HG02981 (cell line): ENCODE measurements around the gene VPS37B.
"Not testable (repeated sequence)": the region's sequence is repeated elsewhere in the genome, so short reads cannot be mapped to it uniquely, and the experiment has no call there.

Source experiments
- ATAC-seq: cut with Tn5 transposase; IDR thresholded peaks from one replicate; pipeline ENCODE4 v1.9.1; 2021; ENCODE audit warnings: mild to moderate bottlenecking, moderate library complexity; ENCODE audit not compliant: unreplicated experiment

VPS37B gene

DNA sequence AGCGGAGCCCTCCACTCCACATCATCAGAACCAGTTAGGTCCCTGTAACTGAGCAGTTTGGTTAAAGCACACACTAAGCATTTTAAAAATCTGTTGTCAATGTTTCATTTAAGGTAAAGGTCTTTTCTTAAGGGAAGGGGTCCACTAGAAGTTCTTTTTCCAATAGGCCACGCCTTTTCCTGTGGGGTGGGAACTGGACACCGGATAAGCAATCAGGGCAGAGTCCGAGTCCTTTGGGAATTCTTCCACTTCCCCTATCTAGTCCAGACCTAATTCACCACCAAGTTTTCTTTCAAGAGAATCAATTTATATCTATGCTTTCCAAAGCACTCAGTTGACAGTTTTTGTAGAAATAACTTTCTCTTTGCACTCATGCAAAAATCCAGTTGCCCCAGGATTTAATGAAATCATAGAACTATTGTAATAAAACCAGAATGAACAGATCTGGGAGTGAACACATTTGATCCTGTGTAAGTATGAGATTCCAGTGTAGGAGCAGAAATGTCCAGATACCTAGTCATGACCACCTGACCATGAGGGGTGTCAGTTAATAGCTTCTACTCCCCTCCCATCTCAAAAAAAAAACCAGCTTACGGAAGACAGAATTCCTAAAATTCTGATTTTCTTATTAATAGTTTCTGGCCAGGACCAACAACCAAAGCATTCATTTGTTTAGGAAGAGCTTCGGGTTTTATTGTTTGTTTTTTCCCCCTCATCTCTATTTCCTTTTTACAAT lies 11.7 kb downstream of the VPS37B start:
- no peak for ATAC-seq

DNA sequence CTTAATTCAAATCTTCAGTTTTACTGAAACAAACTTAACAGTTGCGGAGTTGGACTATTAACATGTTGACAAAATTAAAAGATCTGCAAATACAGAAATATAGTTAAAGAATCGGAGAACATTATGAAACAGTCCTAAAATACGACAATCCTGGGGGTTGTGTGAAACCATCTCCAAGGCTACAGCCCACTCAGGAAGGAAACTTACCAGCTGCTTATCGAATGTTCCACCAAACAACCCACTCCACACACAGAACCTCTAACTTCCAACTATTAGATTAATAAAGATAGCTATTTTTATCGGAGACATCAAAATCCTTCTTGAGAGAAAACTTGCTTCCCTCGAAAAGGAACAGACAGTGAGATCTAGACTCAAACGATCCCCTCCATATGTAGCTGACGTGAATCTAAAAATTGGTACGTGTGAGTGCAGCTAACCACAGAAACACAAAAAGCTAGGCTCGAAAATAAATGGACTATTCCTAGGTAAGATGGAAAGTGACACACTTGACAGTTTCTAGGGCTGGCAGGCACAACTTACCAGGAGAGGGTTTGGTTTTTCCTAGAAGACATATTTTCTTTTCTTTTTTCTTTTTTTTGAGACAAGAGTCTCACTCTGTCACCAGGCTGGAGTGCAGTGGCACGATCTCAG lies 12.9 kb downstream of the VPS37B start:
- ATAC-seq = no peak

DNA sequence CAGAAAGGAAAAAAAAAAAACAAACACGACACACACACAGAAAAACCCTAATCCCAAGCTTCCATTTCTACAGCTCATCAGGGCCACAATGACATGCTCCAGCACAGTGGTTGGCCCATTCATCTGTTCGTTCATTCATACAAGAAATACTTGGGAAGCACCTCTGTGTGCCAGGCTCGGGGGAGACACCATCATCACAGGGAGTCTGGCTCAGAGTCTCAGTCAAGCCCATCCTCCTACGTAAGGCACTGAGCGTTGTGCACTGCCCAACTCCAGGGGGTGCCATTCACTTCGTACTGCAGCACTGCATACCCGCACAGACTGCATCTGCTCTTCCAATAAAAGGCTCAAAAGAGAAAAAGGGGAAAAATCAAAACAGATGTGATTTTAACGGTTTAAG lies 15.3 kb downstream of the VPS37B start:
- ATAC-seq = no peak

DNA sequence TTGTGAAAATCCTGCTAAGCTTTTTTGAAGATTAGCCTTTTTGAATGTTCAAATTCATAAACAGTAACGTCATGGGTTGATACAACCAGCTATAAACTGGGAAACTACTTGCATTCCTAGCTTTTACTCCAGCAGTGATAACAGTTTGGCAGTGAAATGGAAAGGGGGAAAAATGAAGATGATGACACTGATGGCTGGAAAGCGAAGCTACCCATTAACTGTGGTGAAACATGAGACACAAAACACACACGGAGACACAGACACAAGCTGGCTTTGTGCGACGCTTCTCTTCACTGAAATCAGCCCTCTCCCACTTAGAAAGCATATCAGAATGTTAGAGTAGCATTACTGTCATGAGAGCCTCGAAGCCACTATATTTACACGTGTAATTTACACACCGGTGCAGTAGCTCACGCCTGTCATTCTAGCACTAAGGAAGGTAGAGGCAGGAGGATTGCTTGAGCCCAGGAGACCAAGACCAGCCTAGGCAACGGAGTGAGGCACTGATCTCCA lies 15.7 kb downstream of the VPS37B start:
- ATAC-seq = no peak

DNA sequence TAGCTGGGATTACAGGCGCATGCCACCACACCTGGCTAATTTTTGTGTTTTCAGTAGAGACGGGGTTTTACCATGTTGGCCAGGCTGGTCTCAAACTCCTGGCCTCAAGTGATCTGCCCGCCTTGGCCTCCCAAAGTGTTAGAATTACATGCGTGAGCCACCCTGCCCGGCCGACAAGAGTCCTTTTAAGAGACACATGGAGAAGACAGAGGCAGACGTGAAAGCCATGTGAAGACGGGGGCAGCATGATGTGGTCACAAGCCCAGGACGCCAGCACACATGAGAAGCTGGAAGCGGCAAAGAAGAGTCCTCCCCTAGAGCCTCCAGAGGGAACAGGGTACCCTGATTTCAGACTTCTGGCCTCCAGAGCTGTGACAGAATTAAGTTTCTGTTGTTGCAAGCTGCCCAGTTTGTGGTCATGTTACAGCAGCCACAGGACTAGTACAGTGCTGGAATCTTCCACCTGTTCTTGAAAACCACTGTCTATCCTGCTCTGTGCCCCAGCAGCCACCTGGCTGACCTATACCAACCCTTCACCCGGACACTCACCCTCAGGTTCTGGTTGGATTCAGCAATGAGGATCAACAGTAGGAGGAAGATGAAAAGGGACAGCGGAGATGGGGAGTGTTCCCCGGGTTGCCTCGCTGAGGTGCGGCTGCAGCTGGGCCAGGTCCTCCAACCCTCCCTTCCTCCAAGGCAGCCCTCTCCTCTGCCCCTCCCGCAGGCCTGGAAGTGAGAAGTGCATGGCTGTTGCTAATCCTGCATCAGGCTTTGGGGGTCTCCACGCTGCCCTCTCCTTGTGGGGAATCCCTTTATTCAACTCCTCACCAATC lies 16.9 kb downstream of the VPS37B start:
- ATAC-seq = no peak

DNA sequence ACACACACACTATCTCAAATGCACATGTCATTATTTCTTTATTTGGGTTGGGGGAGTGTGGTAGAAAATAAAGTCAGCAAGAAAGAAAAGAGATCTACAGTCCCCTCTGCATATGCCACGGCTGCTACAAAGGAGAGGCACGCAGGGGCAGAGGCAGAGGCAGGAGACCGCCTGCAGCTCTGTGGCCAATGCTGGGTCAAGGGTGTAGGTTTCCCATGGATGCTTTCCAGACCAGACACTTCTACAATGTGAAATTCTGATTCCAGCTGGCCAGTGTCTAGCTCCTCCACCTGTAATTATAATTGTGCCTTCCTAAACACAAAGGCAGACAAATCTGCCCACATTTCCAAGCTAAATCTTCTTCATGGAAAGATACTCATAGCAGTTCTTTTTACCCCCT lies 19.2 kb downstream of the VPS37B start:
- no peak for ATAC-seq

DNA sequence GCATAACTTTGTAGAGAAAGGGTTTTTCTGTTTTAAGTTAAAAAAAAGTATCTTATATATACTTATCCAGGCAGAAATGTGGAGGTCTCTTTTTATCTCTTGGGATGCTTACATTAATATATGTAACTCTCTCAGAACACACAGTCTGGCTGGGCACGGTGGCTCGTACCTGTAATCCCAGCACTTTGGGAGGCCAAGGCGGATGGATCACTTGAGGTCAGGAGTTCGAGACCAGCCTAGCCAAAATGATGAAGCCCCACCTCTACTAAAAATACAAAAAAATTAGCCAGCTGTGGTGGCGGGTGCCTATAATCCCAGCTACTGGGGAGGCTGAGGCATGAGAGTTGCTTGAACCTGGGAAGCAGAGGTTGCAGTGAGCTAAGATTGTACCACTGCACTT lies 19.6 kb downstream of the VPS37B start:
- not testable (repeated sequence) for ATAC-seq

DNA sequence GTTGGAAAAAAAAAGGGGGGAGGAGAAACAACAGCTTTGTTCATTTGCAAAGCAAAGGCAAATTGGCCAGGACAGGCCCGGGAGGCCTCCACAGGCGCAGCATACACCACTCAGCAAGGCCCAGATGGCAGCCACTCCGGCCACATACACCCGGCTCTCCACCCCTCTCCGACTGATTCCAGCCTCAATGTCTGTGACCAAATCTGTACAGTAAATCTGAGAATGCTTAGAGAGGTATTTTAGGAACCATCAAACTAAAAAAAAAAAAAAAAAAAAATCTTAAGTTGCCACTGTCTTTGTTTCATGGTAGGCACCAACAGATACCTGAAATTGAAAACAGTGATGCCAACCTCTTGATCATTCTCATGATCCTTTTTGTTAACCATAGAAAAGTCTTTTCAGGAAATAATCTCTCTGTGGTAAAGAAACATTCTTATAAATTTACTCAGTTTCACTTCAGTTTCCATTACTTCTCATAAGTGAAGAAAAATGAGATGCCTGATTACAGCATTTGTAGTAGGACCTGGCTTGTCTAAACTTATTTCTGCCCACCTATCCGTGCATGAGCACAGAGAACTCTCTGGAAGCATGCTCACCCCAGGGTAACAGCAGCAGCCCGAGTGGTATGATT lies 20.2 kb downstream of the VPS37B start:
- no peak for ATAC-seq

DNA sequence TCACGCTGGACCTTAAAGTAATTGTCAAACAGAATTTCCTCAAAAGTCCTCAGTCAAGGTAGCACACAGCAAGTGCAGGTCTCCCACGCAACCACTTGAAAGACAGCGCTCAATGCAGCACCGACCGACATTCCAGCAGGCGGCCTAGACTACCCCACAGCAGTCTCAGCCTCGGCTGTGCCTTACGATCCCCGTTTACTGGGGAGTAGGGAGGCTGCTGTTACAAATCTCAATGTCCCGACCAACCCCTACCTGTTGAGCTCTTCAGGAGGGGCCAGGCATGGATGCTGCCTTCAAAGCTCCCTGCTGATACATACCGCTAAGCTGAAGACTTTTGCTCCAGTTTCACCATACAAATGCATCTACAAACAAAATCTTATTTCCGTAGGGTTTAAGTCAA lies 21.8 kb downstream of the VPS37B start:
- ATAC-seq = no peak

DNA sequence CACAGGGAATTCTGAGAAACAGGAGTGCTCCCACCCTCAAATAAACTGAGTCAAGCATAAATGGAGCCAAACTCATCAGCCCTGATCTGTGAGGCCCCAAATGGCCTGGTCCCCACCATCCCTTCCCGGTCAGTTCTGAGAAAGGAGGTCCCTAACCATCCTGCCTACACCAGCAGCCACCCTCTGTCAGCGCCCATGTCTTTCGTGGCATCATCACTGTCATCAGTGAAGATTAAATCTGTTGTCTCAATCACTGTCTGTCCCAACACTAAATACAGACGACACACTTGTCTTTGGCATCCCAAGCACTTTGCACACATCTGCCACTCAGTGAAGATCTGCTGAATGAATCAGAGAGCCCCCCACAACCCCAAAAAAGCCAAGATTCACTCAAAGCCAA lies 22.4 kb downstream of the VPS37B start:
- no peak for ATAC-seq

DNA sequence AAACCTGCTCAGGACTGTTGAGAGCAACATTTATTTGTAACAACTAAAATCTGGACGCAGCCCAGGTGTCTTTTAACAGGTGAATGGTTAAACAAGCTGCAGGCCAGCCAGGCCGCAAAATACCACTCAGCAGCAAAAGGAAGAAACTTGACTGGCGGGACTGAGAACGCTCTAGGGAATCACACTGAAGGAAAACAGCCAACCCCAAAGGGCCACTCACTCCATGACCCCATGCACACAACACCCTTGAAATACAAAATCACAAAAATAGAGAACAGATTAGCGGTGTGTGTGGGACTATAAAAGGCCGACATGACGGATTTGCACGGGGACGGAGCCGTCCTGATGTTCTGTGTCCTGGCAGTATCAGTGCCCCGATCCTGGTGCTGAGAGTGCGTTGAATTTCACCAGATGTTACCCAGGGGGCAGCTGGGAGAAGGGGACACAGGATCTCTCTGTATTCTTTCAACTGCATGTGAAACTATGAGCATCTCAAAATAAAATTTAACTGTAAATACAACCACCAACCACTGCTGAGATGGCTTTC lies 23.0 kb downstream of the VPS37B start:
- no peak for ATAC-seq

DNA sequence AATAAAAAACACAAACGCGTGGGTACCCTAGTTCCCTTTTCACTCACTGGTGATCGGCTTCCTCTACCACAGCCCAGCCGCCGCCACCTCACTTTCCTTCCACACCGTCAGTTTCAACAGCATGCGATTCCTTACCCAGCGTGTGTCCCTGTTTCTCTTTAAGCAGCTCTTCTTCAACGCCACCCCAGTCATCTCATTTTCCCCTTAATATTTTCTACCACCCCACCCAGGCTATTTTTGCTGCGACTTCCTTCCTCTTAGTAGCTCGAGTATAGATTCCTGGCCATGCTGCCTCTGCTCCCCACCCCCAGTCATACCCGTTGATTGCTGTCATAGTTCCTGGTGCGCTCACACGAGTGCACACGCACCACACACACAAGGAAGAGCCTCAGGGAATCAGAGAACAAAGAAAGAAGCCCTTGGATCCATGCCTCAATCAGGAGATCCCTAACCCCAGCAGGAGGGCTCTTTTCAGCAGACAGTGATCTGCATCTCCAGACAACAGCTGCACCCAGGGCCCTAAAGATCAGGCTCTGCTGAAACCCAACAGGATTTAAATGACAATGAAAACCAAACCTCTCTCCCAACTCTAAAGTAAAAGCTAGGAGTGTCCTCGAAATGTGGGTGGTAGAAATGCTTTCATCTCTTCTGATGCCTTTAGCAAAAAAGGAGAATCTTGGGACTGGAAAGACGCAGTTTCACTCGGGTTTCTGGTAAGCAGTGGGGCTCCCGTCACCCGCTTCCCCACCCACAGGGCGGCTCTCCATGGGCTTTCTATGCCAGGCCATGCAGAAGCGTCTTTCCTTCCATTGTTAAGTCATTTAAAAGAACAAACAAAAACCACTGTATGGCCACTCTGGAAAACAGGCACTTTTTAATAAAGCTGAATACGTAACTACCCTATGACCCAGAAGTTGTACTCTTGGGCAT lies 23.8 kb downstream of the VPS37B start:
- no peak for ATAC-seq

DNA sequence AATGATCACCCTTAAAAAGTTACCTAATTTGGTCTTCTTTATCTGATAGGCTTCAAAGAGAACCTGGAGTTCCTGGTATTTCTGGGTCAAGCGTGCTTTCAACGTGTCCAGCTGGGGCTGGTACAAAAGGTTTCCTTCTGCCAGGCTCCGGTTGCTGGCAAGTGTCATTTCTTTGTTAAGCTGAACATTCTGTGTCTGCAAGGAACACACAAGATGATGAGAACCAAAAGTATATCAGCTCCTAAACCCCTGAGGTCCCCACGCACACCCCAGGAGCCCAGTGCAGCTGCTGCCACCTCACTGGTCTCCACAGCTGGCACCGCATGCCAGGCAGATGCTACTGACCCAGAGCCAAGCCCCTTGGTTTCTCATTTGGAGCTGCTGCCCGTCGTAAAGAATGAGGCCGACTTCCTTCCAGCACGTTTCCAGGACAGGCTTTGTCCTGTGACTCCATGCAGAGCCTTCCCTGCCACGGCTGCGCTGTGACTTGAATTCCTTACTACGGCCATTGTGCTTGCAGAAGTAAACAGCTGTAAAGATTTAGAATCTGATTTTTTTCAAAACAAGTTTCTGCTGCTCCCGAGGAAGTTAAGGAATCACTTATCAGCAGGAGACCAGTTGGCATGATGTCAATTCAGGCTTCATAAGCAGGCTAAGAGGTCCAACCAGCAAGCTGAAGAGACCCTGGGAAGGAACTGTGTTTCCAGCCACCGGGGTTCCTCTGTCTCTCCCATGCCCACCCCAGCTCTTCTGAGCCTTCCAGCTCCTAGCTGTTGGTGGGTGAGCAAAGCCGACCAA lies 24.9 kb downstream of the VPS37B start:
- no peak for ATAC-seq

DNA sequence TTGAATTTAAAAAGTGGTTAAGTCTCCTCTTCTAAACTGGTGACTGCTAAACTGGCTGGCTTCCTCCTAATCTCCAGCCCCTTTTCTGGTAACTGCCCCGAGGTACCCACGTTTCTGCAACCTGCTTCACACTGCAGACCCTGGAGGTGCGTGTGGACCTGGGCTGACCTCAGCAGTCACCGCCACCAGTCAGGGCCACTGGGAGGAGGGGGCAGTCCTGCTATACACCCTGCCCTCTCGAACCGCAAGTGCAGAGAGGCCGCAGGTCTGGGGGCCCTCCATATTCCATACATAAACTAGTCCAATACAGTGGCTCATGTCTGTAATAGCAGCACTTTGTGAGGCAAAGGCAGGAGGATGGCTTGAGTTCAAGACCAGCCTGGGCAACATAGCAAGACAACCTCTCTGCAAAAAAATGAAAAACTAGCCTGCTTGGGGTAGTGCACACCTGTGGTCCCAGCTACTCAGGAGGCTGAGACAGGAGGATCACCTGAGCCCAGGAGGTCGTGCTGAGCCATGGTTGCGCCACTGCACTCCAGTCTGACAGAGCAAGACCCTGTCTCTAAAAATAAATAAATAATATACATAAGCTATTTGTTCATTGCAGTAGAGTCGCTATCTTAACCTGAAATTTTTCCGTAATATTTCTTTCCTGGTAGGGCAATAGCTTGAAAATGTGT lies 25.6 kb downstream of the VPS37B start:
- ATAC-seq = no peak

DNA sequence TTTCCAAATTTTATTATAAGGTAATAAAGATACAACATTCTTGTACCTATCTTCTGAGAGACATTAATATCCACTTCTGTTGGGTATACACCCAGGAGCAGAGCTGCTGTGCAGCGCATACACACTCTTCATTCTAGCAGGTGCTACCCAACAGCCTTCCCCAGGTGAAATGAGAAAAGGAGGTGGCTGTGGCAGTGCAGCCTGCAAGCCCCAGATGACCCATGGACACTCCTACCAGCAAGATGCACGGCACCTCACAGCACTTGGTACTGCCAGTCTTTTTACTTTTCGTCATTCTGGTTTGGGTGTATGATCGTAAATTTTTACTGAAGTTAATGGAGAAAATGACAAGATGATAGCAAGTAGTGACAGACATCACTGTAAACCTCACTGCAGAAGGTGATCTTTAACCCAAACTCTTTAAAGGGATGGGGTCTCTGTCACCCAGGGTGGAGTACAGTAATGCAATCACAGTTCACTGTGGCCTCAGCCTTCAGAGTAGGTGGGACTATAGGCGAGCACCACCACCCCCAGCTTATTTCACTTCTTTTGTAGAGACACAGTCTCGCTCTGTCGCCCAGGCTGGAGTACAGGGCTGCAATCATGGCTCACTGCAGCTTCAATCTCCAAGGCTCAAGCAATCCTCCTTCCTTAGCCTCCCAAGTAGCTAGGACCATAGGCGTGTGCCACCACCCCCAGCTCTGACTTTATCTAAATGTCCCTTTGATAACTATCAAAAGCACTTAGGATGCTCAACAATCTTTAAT lies 26.5 kb downstream of the VPS37B start:
- ATAC-seq = no peak

DNA sequence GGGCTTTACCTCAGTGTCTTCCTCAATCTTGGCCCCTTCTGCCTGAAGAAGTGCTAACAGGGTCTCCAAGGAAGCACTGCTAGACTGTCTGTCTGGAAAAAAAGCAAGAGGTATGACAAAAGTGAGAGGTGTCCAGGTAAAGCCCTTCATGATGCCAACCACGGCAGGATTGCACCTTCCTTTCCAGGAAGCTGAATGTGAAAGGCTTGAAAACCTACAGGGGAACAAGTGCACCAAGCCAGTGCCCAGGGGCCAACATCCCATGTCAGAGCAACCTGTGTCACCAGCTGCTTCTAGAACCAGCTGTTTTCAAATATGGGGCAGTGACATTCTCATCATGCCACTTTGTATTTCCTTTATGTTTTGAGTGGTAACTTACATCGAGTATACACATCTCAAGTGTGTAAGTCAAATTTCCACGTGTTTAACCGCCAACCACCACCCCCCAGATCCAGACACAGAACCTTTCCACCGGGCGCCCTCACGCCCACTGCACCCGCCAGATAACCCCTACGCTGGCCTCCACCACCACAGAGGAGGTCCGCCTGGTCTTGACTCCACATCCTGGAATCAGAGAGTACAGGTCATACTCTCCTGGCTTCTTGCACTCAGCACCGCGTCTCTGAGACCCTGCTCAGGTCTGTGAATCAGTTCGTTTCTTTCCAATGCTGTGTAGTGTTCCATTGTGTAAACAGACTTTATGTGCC lies 27.3 kb downstream of the VPS37B start:
- ATAC-seq = no peak
